Hematopoietic multipotent progenitor cell treated with erythropoietin and hydrocortisone succinate and interleukin-3 and kit ligand, for 6 days (in vitro differentiated cells): ENCODE data around the gene NOS1.

ENCODE experiments used
- DNase-seq: peaks from one replicate; pipeline ENCODE4 v3.0.0-alpha.2; 2015

NOS1 gene

GRCh38 chr12:117329756-117330155, 31.7 kb downstream of the NOS1 start:
- DNase-seq, result no peak

DNA sequence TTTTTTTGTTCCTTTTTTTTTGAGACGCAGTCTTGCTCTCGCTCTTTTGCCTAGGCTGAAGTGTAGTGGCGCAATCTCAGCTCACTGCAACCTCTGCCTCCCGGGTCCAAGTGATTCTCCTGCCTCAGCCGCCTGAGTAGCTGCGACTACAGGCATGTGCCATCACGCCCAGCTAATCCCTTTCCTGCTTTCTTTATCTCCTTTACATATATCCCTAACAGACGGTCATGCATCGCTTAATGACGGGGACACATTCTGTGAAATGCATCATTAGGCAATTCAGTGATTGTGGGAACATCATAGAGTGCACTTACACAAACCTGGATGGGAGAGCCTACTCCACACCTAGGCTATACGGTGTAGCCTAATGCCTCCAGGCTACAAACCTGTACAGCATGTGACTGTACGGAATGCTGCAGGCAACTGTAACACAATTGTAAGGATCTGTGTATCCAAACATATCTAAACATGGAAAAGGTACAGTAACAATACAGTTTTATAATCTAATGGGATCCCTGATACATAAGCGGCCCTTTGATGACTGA, 32.8 kb downstream of the NOS1 start:
- DNase-seq, result no peak

DNA sequence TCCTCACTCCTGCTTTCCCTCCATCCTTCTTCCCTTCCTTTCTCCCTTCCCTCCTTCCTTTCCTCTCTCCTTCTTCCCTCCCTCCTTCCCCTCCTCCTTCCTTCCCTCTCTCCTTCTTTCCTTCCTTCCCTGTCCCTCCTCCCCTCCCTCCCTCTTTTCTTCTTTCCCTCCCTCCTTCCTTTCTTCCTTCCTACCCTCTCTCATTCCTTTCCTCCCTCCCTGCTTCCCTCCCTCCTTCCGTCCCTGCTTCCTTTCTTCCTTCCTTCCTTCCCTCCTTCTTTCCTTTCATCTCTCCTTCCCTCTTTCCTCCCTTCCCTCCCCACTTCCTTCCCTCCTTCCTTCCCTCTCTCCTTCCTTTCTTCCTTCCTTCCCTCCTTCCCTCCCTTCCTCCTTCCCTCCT, 39.0 kb downstream of the NOS1 start:
- DNase-seq, result no peak

- no peak for DNase-seq
These were observed 39.9 kb downstream of the NOS1 start for GRCh38 chr12:117321572-117321971.

- DNase-seq, result no peak
These were observed 42.8 kb downstream of the NOS1 start for GRCh38 chr12:117318591-117318990.

GRCh38 chr12:117316336-117316735, 45.1 kb downstream of the NOS1 start:
- DNase-seq, result no peak

GRCh38 chr12:117313926-117314325, 47.5 kb downstream of the NOS1 start:
- DNase-seq, result peak; percentile 7

GRCh38 chr12:117312770-117313169, 48.7 kb downstream of the NOS1 start:
- DNase-seq, result no peak

DNA sequence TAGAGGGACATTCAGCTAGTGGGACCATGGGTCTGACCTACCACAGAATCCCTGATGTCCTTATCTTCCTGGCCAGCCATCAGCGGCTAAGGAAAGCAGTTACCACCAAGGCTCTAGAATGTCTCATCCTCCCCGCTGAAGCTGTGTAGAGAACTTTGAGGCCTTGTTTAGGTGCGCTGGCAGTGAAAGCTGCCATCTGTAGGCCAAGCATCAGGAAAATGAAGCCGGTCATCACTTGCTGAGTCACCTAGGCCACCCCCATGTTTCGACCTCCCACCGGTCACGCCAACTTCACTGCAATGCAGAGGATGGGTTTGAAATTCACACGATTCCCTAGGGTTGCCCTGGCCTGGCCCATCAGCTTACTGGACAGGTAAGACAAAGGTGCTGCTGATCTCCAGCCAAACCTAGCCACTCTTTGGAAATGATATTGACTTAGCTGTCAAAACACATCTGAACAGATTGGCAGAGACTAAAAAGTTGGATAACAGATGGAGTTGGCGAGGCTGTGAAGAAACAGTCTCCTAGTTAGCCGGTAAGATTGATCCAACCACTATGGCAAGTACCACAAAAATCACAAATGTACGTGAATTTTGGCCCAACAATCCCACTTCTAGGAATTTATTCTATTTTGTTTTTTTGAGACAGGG, 52.0 kb downstream of the NOS1 start:
- no peak for DNase-seq

DNA sequence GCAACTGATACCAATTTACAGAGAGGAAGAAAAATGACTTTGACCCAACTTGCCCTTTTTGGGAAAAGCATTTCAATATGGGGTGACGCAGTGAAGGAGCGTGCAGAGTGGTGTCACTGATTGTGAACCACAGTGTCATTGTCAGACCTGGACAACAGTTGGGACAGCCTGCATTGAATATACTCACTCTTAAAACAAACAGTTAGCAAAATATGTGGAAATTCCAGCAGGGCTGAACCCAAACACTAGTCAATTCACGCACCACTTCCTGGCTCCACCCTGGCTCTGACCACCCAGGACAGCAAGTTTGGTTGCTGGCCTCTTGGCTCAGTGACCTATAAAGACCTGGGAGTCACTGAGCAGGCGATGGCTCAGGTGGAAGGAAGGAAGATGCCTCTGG, 61.3 kb downstream of the NOS1 start:
- DNase-seq, result no peak

GRCh38 chr12:117298648-117299225, 62.7 kb downstream of the NOS1 start:
- no peak for DNase-seq

- no peak for DNase-seq
These were observed 63.2 kb downstream of the NOS1 start for GRCh38 chr12:117298191-117298590.

DNA sequence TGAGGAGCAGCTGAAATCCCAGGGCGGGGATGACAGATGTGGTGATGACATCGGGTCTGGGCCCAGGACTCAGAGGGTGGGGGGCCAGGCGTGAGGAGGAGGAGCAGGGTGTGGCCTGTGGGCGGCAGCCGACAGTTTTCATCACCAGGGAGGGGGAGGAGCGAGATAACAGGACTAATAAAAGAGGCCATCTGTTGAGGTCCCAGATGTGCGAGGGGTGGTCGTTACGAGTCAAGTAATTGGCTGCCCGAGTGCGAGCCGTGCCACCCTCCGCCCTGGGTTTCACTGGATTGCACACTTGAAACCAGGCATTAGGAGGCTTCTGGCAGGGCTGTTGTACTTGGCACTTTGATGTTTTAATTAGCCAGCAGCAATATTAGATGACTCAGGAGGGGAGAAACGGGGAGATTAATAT, 67.2 kb downstream of the NOS1 start:
- DNase-seq, result peak; percentile 3

GRCh38 chr12:117293510-117293909, 67.9 kb downstream of the NOS1 start:
- DNase-seq, result no peak

DNA sequence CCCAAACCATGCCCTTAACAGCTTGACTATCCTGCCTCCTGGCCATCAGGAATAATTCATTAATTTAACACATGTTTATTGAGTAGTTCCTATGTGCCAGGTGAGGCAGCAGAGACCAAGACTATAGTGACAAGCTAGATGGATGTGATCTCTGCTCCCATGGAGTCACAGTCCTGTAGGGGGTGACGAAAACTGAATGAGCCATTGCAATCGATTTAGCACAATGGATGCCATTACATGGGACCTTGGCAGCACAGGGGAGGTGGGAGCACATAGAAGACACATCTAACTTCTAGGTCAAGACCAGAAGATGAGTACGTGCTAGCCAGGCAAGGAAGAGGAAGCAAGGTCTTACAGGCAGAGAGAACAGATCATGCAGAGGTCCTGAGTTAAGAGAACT, 68.7 kb downstream of the NOS1 start:
- DNase-seq, result no peak

GRCh38 chr12:117284140-117284539, 77.3 kb downstream of the NOS1 start:
- no peak for DNase-seq

DNA sequence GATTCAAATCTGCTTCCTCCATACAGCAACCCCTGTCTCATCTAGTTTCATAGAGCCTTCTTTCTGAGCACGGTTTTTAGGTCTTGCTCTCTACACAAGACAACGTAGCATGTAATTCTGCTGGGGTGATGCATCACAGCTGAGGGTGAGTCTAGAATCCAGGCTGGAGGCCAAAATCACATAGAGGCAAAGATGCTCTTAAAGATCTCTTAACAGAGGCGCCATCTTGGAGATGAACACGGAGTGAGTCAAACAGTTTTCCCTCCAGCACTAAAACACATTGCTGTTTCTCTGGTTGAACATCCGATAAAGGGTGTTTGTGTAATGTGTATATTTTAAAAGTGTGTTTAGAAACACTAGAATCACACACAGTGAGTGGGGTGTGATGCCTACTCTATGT, 78.9 kb downstream of the NOS1 start:
- DNase-seq, result no peak

- DNase-seq, result no peak
These were observed 81.3 kb downstream of the NOS1 start for GRCh38 chr12:117280019-117280680.

DNA sequence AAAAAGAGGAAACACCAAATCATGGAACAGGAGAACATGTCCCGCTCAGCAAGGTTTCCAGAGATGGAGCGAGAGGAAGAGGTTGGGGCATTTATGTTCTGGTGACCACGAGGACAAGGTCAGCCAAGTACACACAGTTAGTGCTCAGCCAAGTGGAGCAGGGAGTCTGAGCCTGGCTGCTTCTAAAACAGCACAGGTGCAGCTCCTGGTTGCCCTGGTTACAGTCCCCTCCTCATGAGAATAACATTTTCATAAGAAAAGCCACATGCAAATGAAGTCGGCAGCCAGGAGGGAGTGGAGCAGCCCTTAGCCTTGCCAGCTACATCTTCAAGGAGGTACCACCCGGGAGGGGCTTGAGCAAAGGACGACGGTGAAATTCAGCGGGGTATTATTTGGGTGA, 81.8 kb downstream of the NOS1 start:
- no peak for DNase-seq

DNA sequence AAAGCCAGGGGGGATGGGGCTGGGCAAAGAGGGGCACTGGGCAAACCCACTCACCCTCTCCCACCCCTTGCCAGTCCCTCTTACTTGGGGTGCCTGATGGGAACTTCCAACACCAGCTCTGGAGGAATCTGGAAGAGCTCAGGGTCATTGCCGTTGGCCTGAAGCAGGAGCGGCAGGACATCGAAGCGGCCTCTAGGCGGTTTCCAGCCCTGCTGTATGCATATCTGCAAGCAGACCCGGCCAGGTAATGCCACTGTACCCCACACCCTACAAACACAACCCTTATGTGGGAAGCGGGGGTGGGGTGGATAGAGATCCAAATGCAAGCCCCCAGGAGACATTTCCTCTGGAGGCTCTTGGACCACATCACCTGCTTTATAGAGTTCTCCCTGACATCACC, 83.6 kb downstream of the NOS1 start:
- DNase-seq, result no peak

DNA sequence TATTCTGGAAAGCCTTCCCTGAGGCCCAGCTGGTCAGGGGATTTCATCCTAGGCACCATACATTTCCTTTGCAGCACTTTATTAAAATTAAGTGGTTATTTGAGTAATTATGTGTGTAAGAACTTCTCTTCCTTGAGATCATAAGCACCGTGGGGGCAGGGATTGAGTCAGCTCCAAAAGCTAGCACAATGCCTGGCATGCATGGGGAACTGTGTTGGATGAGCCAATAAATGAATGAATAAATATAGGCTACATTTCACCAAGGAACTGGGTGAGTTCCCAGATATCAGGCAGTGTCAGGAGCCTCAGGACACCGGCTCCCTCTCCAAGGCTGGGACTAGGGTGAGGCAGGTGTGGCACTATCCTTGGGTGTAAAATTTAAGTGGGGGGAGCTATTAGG, 88.3 kb downstream of the NOS1 start:
- DNase-seq, result no peak

DNA sequence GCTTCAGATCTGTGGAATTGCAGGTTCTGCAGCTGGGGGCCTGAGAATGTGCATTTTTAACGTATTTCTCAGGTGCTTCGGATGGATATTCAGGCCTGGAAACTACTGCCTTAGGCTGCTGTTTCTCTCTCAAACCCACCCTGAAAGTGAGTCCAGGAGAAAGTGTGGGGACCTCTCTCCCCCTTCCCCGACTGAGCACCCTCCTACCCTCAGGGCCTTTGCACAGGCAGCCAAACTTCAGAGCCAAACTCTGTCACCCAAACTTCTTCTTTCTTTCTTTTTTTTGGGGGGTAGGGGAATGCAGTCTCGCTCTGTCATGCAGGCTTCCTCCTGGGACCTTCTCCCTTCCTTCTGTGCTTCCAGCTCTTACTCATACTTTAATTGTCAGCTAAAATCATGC, 88.7 kb downstream of the NOS1 start:
- DNase-seq, result no peak

GRCh38 chr12:117262749-117263148, 98.7 kb downstream of the NOS1 start:
- no peak for DNase-seq

GRCh38 chr12:117261247-117261646, 100.2 kb downstream of the NOS1 start:
- no peak for DNase-seq
